HAP-1 (cell line): ENCODE results near the gene SLC6A2.
"Not testable (repeated sequence)": the region's sequence is repeated elsewhere in the genome, so short reads cannot be mapped to it uniquely, and the experiment has no call there.

Source experiments
- DNase-seq, 2 experiments: peaks; one replicate each; pipeline ENCODE4 v3.0.0-alpha.2; 2016 to 2020; ENCODE audit warnings: low spot score in 2 of 2
- H3K27me3 ChIP-seq: fragments of 250-450 bp; sonication (Bioruptor Pico); 2 replicates; pipeline ENCODE4 v1.5.1; 2020; ENCODE audit warnings: low read depth, mild to moderate bottlenecking, moderate library complexity
- H3K36me3 ChIP-seq: fragments of 250-450 bp; sonication (Bioruptor Pico); replicated peaks from 2 replicates; pipeline ENCODE4 v1.5.1; 2020; ENCODE audit warnings: mild to moderate bottlenecking
- H3K4me1 ChIP-seq: fragments of 250-450 bp; sonication (Bioruptor Pico); 2 replicates; pipeline ENCODE4 v1.5.1; 2020; ENCODE audit warnings: mild to moderate bottlenecking
- H3K4me3 ChIP-seq: fragments of 250-450 bp; sonication (Bioruptor Pico); 2 replicates; pipeline ENCODE4 v1.5.1; 2020; ENCODE audit warnings: mild to moderate bottlenecking, moderate library complexity
- H3K9me3 ChIP-seq: fragments of 250-450 bp; sonication (Bioruptor Pico); 2 replicates; pipeline ENCODE4 v1.5.1; 2020; ENCODE audit warnings: mild to moderate bottlenecking, moderate library complexity
- in situ Hi-C: fragments of 300-500 bp; cut with MboI; formaldehyde crosslinking; loops from 3 replicates; pipeline ENCODE4 v1.14.3; 2020; ENCODE audit warnings: low sequenced_read_pairs, inconsistent platforms, mixed read lengths

SLC6A2 gene

DNA sequence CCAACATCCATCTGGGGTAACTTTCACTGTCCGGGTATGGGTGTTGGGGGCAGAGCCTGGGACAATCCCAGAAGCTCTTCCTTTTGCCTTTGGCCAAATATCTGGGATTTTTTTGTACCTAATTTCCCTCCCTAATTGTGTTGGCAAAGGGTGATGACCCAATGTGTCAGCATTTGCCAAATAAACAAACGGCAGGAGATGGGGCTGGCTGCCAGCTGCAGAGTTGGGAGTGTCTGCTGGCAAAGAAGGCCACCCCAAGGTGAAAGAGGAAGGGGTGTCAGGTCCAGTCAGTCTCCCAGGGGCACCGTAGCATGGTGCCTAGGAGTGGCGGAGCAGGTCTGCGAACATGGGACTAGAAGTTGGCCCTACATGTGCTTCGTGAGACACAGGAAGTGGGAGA lies 73.0 kb downstream of the SLC6A2 start:
- H3K9me3 ChIP-seq, result no peaks in the 10 kb centered on the region
- no peaks in the 10 kb centered on the region for H3K4me1 ChIP-seq
- no peak overlapping the region for H3K4me3 ChIP-seq
- H3K36me3 ChIP-seq, result no peaks in the 10 kb centered on the region
- no peak for DNase-seq
- in situ Hi-C loops, result no loop called here
- no peaks in the 10 kb centered on the region for H3K27me3 ChIP-seq

DNA sequence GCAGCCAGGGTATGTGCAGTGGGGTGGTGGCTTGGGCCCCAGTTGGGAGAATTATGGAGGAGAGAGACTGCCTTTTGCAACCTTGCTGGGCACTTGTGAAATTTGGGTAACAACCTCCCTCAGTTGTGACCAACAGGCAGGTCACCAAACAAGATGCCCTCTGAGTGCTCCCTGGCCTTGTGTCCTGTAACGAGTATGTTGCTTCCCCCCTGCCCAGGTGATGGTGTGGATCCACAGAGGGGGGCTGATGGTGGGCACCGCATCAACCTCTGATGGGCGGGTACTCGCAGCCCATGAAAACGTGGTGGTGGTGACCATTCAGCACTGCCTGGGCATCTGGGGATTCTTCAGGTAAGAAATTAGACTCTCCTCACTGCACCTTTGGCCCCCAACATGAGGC lies 74.3 kb downstream of the SLC6A2 start:
- in situ Hi-C loops, result no loop called here
- no peaks in the 10 kb centered on the region for H3K9me3 ChIP-seq

DNA sequence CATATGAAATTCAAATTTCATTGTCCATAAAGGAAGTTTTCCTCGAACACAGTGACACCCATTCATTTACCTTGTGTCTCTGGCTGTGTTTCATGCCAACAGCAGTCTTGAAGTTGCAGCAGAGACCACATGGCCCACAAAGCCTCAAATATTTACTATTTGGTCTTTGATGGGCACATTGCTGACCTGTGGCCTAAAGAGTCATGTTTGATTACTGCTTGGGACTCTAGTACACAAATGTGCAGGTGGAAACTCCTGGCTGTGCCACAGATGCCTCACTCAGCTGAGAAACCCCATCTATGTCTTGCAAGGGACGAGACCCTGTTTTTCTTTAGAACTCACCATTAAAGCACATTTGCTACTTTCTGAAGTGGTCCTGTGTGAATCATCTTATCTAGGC lies 76.7 kb downstream of the SLC6A2 start:
- H3K9me3 ChIP-seq, result no peaks in the 10 kb centered on the region
- H3K4me1 ChIP-seq, result no peaks in the 10 kb centered on the region
- H3K36me3 ChIP-seq, result no peaks in the 10 kb centered on the region
- no peaks in the 10 kb centered on the region for H3K27me3 ChIP-seq
- DNase-seq, result no peak
- in situ Hi-C loops, result no loop called here
- H3K4me3 ChIP-seq, result no peak overlapping the region

More for the DNA sequence above, 74.3 kb downstream of the SLC6A2 start:
- Histone ChIP-seq H3K4me3 (no peak overlapping the region), H3K36me3 (no peaks in the 10 kb centered on the region), H3K27me3 (no peaks in the 10 kb centered on the region), H3K4me1 (no peaks in the 10 kb centered on the region)
- DNase-seq, result no peak

DNA sequence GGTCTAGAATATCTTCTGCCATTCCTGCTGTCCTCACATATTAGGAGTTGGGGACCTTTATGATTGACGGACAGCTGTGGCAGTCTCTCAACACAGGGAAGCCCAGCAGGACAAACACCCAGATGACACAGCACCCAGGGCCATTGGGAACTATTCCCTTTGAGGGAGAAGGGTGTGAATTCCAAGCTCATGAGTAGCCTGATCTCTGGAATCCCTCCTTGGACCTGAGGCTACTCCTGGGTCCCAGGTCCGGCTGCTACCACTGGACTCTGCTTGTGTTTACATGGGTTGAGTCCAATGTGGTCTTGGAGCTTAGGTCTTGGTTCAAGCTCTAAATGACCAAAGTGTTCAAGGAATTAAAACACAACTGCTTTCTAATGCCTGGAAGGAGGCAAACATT lies 78.9 kb downstream of the SLC6A2 start:
- no peaks in the 10 kb centered on the region for H3K9me3 ChIP-seq
- no peak overlapping the region for H3K4me3 ChIP-seq
- no peaks in the 10 kb centered on the region for H3K27me3 ChIP-seq
- H3K36me3 ChIP-seq, result no peaks in the 10 kb centered on the region
- no peak for DNase-seq
- no peaks in the 10 kb centered on the region for H3K4me1 ChIP-seq
- in situ Hi-C loops, result no loop called here

DNA sequence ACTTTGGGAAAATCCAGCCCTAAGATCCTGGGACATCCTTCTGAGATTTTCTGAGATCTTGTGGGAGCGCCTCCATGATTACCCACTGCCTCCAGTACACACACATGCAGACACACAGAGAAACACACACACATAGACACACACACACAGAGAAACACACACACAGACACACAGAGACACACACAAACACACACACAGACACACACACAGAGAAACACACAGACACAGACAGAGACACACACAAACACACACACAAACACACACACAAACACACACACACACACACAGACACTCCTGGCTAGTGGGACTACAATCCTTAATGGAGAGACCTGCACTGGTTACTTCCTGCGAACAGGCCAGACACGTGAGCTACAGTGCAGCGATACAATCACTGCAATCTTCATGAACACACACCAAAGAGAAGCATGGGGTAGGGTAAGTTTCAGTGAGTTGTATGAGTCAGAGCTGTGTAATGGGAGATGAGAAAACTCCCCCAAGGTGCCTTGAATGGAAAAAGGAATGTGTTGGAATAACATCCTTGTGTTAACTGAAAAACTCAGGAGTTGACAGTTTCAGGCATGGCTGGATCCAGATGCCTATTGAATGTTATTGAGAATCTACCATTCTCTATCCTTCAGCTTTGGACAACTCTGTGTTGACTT lies 79.5 kb downstream of the SLC6A2 start:
- H3K27me3 ChIP-seq, result no peaks in the 10 kb centered on the region
- H3K4me3 ChIP-seq, result no peak overlapping the region
- DNase-seq, result no peak
- H3K9me3 ChIP-seq, result no peaks in the 10 kb centered on the region
- H3K36me3 ChIP-seq, result no peaks in the 10 kb centered on the region
- in situ Hi-C loops, result no loop called here
- no peaks in the 10 kb centered on the region for H3K4me1 ChIP-seq

DNA sequence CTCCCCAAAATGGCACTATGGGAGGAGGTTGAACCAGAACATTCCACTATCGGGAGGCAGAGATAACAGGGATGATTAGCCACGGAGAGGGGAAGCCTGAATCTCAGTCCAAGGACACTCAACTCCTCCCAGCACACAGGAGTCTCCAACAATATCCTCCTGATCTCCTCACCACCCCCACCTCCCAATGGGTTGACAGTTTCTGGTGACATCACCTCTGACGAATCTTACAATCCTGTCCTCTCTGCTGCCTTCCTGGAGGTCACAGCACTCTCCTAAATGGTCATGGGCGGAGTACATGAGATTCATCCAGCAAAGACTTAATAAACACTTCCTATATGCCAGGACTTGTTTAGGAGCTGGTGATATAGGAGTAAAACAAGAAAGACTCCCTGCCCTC lies 80.9 kb downstream of the SLC6A2 start:
- in situ Hi-C loops, result no loop called here
- no peaks in the 10 kb centered on the region for H3K27me3 ChIP-seq
- H3K9me3 ChIP-seq, result no peaks in the 10 kb centered on the region
- DNase-seq, result no peak
- no peaks in the 10 kb centered on the region for H3K36me3 ChIP-seq
- H3K4me3 ChIP-seq, result no peak overlapping the region
- H3K4me1 ChIP-seq, result no peaks in the 10 kb centered on the region

DNA sequence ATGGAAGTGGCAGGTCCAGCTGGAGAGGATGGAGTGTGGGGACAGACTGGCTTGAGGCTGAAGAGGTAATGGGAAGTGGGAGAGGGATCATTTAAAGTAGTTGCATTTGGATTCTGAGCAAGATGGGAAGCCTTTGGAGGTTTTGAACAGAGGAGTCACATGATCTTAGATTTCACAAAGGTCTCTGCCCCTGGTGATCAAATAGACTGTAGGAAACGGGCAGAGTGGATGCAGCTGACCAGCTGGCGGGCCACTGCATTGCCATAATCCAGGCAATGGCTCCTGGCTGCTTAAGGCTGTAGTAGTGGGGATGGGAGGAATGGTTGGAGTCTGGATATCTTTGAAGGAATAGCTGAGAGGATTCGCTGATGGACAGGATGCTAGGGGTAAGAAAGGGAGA lies 81.5 kb downstream of the SLC6A2 start:
- Histone ChIP-seq H3K9me3 (no peaks in the 10 kb centered on the region), H3K4me3 (no peak overlapping the region), H3K36me3 (no peaks in the 10 kb centered on the region), H3K27me3 (no peaks in the 10 kb centered on the region), H3K4me1 (no peaks in the 10 kb centered on the region)
- in situ Hi-C loops, result no loop called here
- no peak for DNase-seq

DNA sequence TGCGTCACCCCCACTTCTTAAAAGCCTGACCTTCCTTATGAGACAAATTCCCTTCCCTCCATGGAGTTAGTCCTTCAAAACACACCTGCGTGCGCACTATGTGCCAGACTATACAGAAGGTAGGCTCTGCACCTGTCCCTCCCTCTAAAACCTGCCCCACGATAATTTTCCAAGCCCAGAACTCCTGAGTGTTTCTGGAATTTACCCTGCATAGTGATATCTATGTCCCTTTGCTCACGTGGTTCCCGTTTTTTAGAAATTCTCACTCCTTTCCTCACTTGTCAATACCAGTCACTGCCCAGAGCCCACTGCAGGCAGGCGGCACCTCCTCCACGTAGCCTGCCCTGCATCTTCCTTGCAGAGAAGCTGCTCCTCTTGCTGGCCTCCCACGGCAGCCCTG lies 82.2 kb downstream of the SLC6A2 start:
- no peaks in the 10 kb centered on the region for H3K4me1 ChIP-seq
- in situ Hi-C loops, result no loop called here
- no peaks in the 10 kb centered on the region for H3K27me3 ChIP-seq
- DNase-seq, result no peak
- no peaks in the 10 kb centered on the region for H3K36me3 ChIP-seq
- H3K4me3 ChIP-seq, result no peak overlapping the region
- H3K9me3 ChIP-seq, result no peaks in the 10 kb centered on the region

DNA sequence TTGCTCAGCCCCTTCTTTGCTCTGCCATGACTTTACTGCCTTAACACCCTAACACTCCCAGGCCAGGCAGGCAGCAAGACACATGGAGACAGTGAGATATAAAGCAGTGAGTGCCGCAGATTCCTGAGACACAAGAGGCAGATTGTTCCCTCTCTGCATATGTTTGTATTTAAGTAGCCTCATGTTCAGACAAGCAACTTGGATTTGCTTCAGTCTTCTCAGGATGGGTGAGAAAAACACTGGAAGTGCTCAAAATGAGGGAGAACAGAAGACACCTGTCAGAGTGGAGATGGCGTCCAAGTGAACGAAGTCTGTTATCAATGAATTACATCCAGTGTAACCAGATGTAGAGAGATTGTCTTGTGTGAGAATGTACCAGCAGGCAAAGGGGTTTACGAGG lies 90.3 kb downstream of the SLC6A2 start:
- Histone ChIP-seq H3K4me3 (no peak overlapping the region), H3K9me3 (no peaks in the 10 kb centered on the region), H3K27me3 (no peaks in the 10 kb centered on the region), H3K4me1 (no peaks in the 10 kb centered on the region), H3K36me3 (no peaks in the 10 kb centered on the region)
- DNase-seq, result no peak
- in situ Hi-C loops, result no loop called here

DNA sequence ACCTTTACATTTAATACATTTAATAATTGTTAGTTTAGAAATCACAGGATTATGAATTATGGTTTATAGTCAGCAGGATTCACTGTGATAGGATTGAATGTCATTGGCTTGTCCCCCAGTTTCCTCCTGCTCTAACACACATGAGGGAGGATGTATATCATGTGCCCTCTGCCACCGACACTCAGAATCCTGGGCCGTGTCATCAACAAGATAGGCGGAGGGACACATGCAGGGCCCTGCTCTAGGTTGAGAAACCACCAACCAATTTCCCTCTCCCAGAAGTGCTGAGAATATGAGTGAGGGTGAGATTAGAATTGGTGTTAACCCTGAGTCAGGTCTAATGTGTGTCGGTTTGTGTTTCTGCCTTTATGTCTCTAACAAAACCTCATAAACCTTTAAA lies 92.0 kb downstream of the SLC6A2 start:
- Histone ChIP-seq H3K4me1 (no peaks in the 10 kb centered on the region), H3K36me3 (no peaks in the 10 kb centered on the region), H3K27me3 (no peaks in the 10 kb centered on the region), H3K9me3 (no peaks in the 10 kb centered on the region), H3K4me3 (no peak overlapping the region)
- in situ Hi-C loops, result no loop called here
- DNase-seq, result no peak

DNA sequence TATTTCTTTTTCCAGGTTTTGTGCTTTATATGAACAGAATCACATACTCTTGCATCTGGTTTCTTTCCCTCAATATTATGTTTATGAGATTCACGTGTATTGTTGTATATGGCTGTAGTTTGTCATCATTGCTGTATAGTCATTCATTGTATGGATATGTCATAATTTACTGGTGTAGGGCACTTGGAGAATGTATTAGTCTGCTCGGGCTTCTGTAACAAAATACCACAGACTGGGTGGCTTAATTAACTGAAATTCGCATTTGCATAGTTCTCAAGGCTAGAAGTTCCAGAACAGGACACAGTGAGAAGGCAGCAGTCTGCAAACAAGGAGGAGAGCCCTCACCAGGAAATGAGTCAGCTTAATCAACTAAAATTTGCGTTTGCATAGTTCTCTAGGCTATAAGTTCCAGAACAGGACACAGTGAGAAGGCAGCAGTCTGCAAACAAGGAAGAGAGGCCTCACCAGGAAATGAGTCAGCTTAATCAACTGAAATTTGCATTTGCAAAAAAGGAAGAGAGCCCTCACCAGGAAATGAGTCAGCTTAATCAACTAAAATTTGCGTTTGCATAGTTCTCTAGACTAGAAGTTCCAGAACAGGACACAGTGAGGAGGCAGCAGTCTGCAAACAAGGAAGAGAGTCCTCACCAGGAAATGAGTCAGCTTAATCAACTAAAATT lies 96.8 kb downstream of the SLC6A2 start:
- in situ Hi-C loops, H3K4me3 ChIP-seq, H3K4me1 ChIP-seq, H3K27me3 ChIP-seq, DNase-seq, H3K36me3 ChIP-seq, H3K9me3 ChIP-seq: not testable (repeated sequence)

DNA sequence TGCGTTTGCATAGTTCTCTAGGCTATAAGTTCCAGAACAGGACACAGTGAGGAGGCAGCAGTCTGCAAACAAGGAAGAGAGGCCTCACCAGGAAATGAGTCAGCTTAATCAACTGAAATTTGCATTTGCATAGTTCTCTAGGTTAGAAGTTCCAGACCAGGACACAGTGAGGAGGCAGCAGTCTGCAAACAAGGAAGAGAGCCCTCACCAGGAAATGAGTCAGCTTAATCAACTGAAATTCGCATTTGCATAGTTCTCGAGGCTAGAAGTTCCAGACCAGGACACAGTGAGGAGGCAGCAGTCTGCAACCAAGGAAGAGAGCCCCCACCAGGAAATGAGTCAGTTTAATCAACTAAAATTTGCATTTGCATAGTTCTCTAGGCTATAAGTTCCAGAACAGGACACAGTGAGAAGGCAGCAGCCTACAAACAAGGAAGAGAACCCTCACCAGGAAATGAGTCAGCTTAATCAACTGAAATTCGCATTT lies 97.4 kb downstream of the SLC6A2 start:
- DNase-seq, in situ Hi-C loops, H3K9me3 ChIP-seq, H3K4me1 ChIP-seq, H3K36me3 ChIP-seq, H3K4me3 ChIP-seq, H3K27me3 ChIP-seq: not testable (repeated sequence)
